A172 (cell line): Measurements from ENCODE around the gene PLD4. TPM values are rescaled to one million over a fixed set of nuclear protein-coding genes. Genes with fewer than 3 reads are reported as not detected.

Experiments used
- DNase-seq: peaks from one replicate; pipeline ENCODE4 v3.0.0-alpha.2; 2015; ENCODE audit warnings: low spot score
- total RNA-seq: library from RNA; depleted of rRNA; stranded (reverse); fragments of >200 nt; shearing (Covaris generic); gene quantifications from 2 replicates; pipeline ENCODE4 v1.2.3, GENCODE V29; 2014; rRNA removed

PLD4 gene
- total RNA-seq, 1 experiment from 2014 or later = not detected

- DNase-seq = no peak
Observed at GRCh38 chr14:104974665-104975390, 50.1 kb downstream of the PLD4 start.

- no peak for DNase-seq
Observed at GRCh38 chr14:104975481-104976197, 51.0 kb downstream of the PLD4 start.

- peak; percentile 80 for DNase-seq
Observed at GRCh38 chr14:104976198-104977007, 51.7 kb downstream of the PLD4 start.

GRCh38 chr14:104977008-104977680 lies 52.5 kb downstream of the PLD4 start:
- DNase-seq = peak; percentile 73

GRCh38 chr14:104977681-104978653 lies 53.3 kb downstream of the PLD4 start, which contains the start of gene AHNAK2:
Gene AHNAK2, minus strand, starts transcription at chr14:104978374. Its CDS starts 137 bp downstream, at chr14:104978237.
- DNase-seq = peak; percentile 45

- no peak for DNase-seq
Observed at GRCh38 chr14:104978746-104979691, 54.3 kb downstream of the PLD4 start.

GRCh38 chr14:104979758-104980610 lies 55.3 kb downstream of the PLD4 start:
- DNase-seq = peak; percentile 68

GRCh38 chr14:104980611-104981531 lies 56.2 kb downstream of the PLD4 start:
- no peak for DNase-seq

- peak; percentile 20 for DNase-seq
Observed at GRCh38 chr14:104981699-104982541, 57.2 kb downstream of the PLD4 start.

GRCh38 chr14:104982548-104983230 lies 58.0 kb downstream of the PLD4 start:
- DNase-seq = no peak

Other genes with a start within 250 kb of the PLD4 start
- 93.1 and 98.0 TPM in 2 replicates for gene INF2, start 235.3 kb upstream of the PLD4 start, total RNA-seq
- gene ADSS1, start 200.7 kb upstream of the PLD4 start, total RNA-seq = 3.4 and 3.7 TPM in 2 replicates
- gene SIVA1, start 171.7 kb upstream of the PLD4 start, total RNA-seq = 187 and 210 TPM in 2 replicates
- 105 and 107 TPM in 2 replicates for gene AKT1, start 129.1 kb upstream of the PLD4 start, total RNA-seq
- gene ZBTB42, start 123.8 kb upstream of the PLD4 start, total RNA-seq = 2.0 and 4.0 TPM in 2 replicates
- 9.8 and 11.2 TPM in 2 replicates for gene CEP170B, start 59.6 kb upstream of the PLD4 start, total RNA-seq
- 162 and 191 TPM in 2 replicates for gene AHNAK2, start 53.5 kb downstream of the PLD4 start, total RNA-seq
- gene CLBA1, start 60.9 kb downstream of the PLD4 start, total RNA-seq = 9.9 and 11.1 TPM in 2 replicates
- 37.2 and 40.4 TPM in 2 replicates for gene CDCA4, start 96.2 kb downstream of the PLD4 start, total RNA-seq
- 0.19 TPM in 1 of 2 replicates, not detected in the other for gene GPR132, start 140.6 kb downstream of the PLD4 start, total RNA-seq
- 6.5 and 9.8 TPM in 2 replicates for gene JAG2, start 243.9 kb downstream of the PLD4 start, total RNA-seq